ENCODE results near the gene RAB42.

RAB42 gene

GRCh38 chr1:28604411-28604810 lies 12.3 kb downstream of the RAB42 start:
- Mint-ChIP-seq H3K9me3 (no peaks in the 10 kb centered on the region), H3K4me1 (no peaks in the 10 kb centered on the region), H3K36me3 (peaks cover 6% of the 10 kb centered on the region), H3K27me3 (no peaks in the 10 kb centered on the region), H3K27ac (no peak overlapping the region), H3K4me3 (no peak overlapping the region)

DNA sequence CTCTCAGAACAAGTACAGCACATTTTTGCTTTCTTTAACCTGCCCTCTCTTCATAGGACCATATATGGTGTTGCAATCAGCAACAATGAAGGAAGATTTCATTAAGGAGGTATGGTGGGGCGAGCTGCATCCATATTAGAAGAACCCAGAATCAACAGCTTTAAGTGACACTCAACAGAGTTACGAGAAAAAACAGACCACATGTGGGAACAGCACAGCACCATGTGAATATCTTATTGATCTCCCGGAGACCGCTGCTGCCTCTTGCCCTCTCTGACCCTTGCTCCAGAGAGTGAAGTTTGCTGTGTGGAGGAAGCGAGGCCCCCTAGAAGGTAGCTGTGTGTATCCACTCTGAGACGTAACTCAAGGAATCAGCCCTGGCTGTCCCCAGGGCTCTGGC lies 12.9 kb downstream of the RAB42 start:
- H3K4me1 Mint-ChIP-seq, result no peaks in the 10 kb centered on the region
- peaks cover 8% of the 10 kb centered on the region for H3K36me3 Mint-ChIP-seq
- H3K4me3 Mint-ChIP-seq, result no peak overlapping the region
- H3K27ac Mint-ChIP-seq, result no peak overlapping the region
- no peaks in the 10 kb centered on the region for H3K9me3 Mint-ChIP-seq
- H3K27me3 Mint-ChIP-seq, result no peaks in the 10 kb centered on the region

DNA sequence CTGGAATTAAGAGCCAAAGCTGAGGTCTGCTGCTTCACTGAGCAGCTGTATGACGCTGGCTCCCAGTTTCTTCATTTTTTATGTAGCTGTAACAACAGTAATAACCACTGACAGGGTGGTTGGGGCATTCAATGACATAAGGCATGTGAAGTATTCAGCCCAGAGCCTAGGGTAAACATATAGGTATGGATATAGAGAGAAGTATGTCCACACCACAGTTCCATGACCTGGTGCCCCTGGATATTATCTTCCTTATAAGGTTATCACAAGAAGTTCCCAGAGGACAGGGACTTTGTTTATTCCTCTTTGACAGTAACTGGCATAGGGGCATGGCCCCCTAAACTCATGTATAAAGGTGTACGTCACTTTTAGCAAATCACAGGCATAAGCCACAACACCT lies 14.7 kb downstream of the RAB42 start:
- Mint-ChIP-seq H3K9me3 (no peaks in the 10 kb centered on the region), H3K4me1 (no peaks in the 10 kb centered on the region), H3K36me3 (peaks cover 9% of the 10 kb centered on the region), H3K27me3 (no peaks in the 10 kb centered on the region), H3K27ac (no peak overlapping the region), H3K4me3 (no peak overlapping the region)

GRCh38 chr1:28613175-28613574 lies 21.1 kb downstream of the RAB42 start:
- H3K4me3 Mint-ChIP-seq, result no peak overlapping the region
- no peaks in the 10 kb centered on the region for H3K9me3 Mint-ChIP-seq
- no peak overlapping the region for H3K27ac Mint-ChIP-seq
- no peaks in the 10 kb centered on the region for H3K4me1 Mint-ChIP-seq
- H3K27me3 Mint-ChIP-seq, result no peaks in the 10 kb centered on the region
- H3K36me3 Mint-ChIP-seq, result peaks cover 11% of the 10 kb centered on the region

DNA sequence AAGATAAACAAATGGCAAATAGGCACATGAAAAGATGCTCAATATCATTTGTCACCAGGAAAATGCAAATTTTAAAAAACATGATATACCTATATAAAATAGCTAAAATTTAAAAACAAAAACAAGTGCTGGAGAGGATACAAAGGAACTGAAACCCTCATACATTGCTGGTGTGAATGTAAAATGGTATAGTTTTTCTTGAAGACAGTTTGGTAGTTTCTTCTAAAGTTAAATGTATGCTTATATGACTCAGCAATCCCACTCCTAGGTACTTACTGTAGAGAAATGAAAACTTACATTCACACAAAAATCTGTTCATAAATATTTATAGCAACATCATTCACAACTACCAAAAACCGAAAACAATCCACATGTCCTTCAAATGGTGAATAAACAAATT lies 39.6 kb downstream of the RAB42 start:
- peaks cover 3% of the 10 kb centered on the region for H3K36me3 Mint-ChIP-seq
- no peak overlapping the region for H3K27ac Mint-ChIP-seq
- no peaks in the 10 kb centered on the region for H3K27me3 Mint-ChIP-seq
- H3K4me3 Mint-ChIP-seq, result no peak overlapping the region
- H3K4me1 Mint-ChIP-seq, result peaks cover 23% of the 10 kb centered on the region
- no peaks in the 10 kb centered on the region for H3K9me3 Mint-ChIP-seq

- Mint-ChIP-seq H3K27me3 (no peaks in the 10 kb centered on the region), H3K9me3 (no peaks in the 10 kb centered on the region), H3K27ac (peak overlapping the region; percentile 30), H3K4me3 (no peak overlapping the region), H3K36me3 (peaks cover 3% of the 10 kb centered on the region), H3K4me1 (peaks cover 27% of the 10 kb centered on the region)
These were observed 40.5 kb downstream of the RAB42 start for GRCh38 chr1:28632560-28632959.

- Mint-ChIP-seq H3K27me3 (no peaks in the 10 kb centered on the region), H3K27ac (no peak overlapping the region), H3K4me3 (peak overlapping the region; percentile 100)
These were observed 48.7 kb downstream of the RAB42 start for GRCh38 chr1:28640766-28641165.

GRCh38 chr1:28642056-28642846 lies 50.2 kb downstream of the RAB42 start:
- Mint-ChIP-seq H3K9me3 (no peaks in the 10 kb centered on the region), H3K27ac (peak overlapping the region; percentile 100), H3K36me3 (peaks cover 2% of the 10 kb centered on the region), H3K4me3 (peak overlapping the region; percentile 100), H3K27me3 (no peaks in the 10 kb centered on the region), H3K4me1 (peaks cover 48% of the 10 kb centered on the region)

More at GRCh38 chr1:28640766-28641165, 48.7 kb downstream of the RAB42 start:
- Mint-ChIP-seq H3K4me1 (peaks cover 55% of the 10 kb centered on the region), H3K9me3 (no peaks in the 10 kb centered on the region), H3K36me3 (peaks cover 2% of the 10 kb centered on the region)

- Mint-ChIP-seq H3K4me1 (peaks cover 54% of the 10 kb centered on the region), H3K4me3 (peak within 1 kb of the TSS; percentile 100), H3K27me3 (no peaks in the 10 kb centered on the region), H3K36me3 (peaks cover 2% of the 10 kb centered on the region), H3K27ac (peak within 1 kb of the TSS; percentile 100), H3K9me3 (no peaks in the 10 kb centered on the region)
These were observed 51.0 kb downstream of the RAB42 start, which contains the start of gene TAF12 for GRCh38 chr1:28642847-28643635. TAF12 (minus strand) TSS chr1:28643067; CDS start chr1:28622081, 20,986 bp downstream.

DNA sequence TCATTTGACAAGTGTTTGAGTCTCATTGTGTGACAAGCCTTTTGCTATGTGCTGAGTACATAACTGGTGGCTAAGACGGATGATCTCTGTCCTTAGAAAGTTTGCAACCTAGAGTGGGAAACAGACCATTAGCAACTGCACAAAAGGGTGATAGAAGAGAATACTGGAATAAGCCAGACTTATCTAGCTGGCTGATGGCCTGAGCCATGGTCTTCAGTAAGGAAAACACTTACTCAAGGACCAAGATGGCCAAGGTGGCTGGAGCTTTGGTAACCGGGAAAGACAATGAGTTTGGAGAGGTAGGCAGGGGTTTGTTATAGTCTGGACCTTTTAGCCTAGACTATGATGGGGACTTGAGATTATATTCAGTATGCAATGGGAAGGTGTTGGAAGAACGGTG lies 52.4 kb downstream of the RAB42 start:
- H3K27ac Mint-ChIP-seq, result peak overlapping the region; percentile 100
- peaks cover 2% of the 10 kb centered on the region for H3K36me3 Mint-ChIP-seq
- H3K27me3 Mint-ChIP-seq, result no peaks in the 10 kb centered on the region
- peak overlapping the region; percentile 100 for H3K4me3 Mint-ChIP-seq
- peaks cover 54% of the 10 kb centered on the region for H3K4me1 Mint-ChIP-seq
- H3K9me3 Mint-ChIP-seq, result no peaks in the 10 kb centered on the region
